ENCODE measurements around the gene LIN52.
A peak's percentile ranks its signal among the peaks of the same experiment; 100 is the strongest.

Gene LIN52

DNA sequence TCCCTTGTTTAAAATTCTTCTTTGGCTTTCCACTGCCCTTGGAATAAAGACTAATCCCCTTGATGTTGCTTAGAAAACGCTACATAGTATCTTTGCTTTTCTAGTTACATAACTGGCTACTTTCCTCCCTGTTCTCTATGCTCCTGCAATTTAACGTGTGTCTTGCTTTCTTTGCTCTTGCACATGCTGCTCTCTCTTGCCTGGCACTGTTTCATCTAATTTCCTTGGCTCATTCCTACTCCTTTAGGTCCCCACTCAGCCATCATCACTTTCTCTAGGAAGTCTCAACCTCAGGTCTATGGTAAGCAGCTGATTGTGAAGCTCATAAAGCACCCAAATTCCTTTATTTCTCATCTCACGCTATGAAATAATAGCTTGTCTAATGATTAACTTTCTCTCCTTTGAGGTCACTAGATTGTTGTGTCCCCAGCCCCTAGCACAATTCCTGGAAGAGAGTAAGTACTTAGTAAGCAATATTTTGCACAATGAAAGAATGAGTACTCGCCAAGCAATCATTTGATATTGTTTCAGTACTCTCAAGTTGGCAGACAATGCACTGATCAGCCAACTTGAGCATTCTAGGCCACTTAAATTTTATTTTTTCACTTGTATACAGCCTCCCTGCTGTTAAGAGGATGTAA is 3.8 kb upstream of the LIN52 start:
- Histone ChIP-seq H2AK5ac (ENCODE audit: low read length) (no peak overlapping the region), H3K14ac (ENCODE audit: low read length) (no peak overlapping the region), H3K9me3 (ENCODE audit: insufficient read depth, low read depth, low read length) (no peaks in the 10 kb centered on the region), H3K9ac (ENCODE audit: low read length) (no peak overlapping the region), H2BK5ac (ENCODE audit: low read depth, low read length, poor library complexity) (no peak overlapping the region), H4K91ac (ENCODE audit: low read depth, low read length) (no peak overlapping the region), H3K4ac (ENCODE audit: low read depth, low read length) (no peak overlapping the region), H2AFZ (ENCODE audit: insufficient read depth, low read length, poor library complexity) (no peak overlapping the region), H3K79me2 (ENCODE audit: control insufficient read depth, insufficient read depth, low read length, poor library complexity) (peaks cover 1% of the 10 kb centered on the region), H4K8ac (ENCODE audit: low read depth, low read length) (no peak overlapping the region), H2BK120ac (ENCODE audit: insufficient read depth, low read length, poor library complexity) (no peak overlapping the region), H4K12ac (ENCODE audit: low read depth, low read length) (no peak overlapping the region), H3K23ac (ENCODE audit: low read length) (no peak overlapping the region), H3K4me1 (ENCODE audit: control insufficient read depth in 1 of 2, insufficient read depth in 2 of 2, low read length in 2 of 2) (peaks cover 0 to 2% of the 10 kb centered on the region in 2 experiments), H2BK12ac (ENCODE audit: low read length) (no peak overlapping the region), H3K27me3 (ENCODE audit: insufficient read depth, low read length) (no peaks in the 10 kb centered on the region), H3K18ac (ENCODE audit: low read length) (no peak overlapping the region), H3K4me3 (ENCODE audit: low read depth, low read length) (no peak overlapping the region), H3K4me2 (ENCODE audit: low read length) (no peak overlapping the region), H3K27ac (ENCODE audit: low read depth, low read length) (no peak overlapping the region), H3K36me3 (ENCODE audit: control insufficient read depth in 1 of 2, insufficient read depth in 2 of 2, low read length in 2 of 2) (no peaks in the 10 kb centered on the region), H3K79me1 (ENCODE audit: low read length) (peaks cover 4% of the 10 kb centered on the region)
- WGBS (ENCODE audit: extremely low coverage, insufficient coverage, insufficient read length) = no CpG with 5 or more reads among the region's 4 CpGs
- DNase-seq = no peak

DNA sequence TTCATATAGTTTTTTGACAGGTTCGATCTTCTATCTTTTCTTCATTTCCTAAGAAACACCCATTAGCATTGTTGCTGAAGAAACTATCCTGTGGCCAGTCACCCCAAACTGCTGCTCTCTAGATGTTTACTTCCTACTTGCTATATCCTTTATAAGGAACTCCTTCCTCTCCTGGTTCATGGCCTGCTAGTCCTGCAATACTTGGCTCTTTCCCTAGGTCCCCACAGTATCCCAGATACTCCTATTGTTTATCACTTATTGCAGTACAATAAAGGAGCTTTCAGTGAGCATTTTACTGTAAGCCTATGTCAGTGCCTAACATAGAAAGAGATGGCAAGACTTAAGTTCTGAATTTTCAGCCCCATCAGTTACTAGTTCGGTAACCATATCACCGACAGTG is 3.3 kb upstream of the LIN52 start:
- Histone ChIP-seq H2BK120ac (ENCODE audit: insufficient read depth, low read length, poor library complexity) (no peak overlapping the region), H3K4me3 (ENCODE audit: low read depth, low read length) (no peak overlapping the region), H3K4me1 (ENCODE audit: control insufficient read depth in 1 of 2, insufficient read depth in 2 of 2, low read length in 2 of 2) (peaks cover 0 to 2% of the 10 kb centered on the region in 2 experiments), H2AFZ (ENCODE audit: insufficient read depth, low read length, poor library complexity) (no peak overlapping the region), H3K4me2 (ENCODE audit: low read length) (no peak overlapping the region), H2AK5ac (ENCODE audit: low read length) (no peak overlapping the region), H3K36me3 (ENCODE audit: control insufficient read depth in 1 of 2, insufficient read depth in 2 of 2, low read length in 2 of 2) (no peaks in the 10 kb centered on the region), H3K4ac (ENCODE audit: low read depth, low read length) (no peak overlapping the region), H3K9me3 (ENCODE audit: insufficient read depth, low read depth, low read length) (no peaks in the 10 kb centered on the region), H4K12ac (ENCODE audit: low read depth, low read length) (no peak overlapping the region), H3K79me2 (ENCODE audit: control insufficient read depth, insufficient read depth, low read length, poor library complexity) (peaks cover 1% of the 10 kb centered on the region), H3K9ac (ENCODE audit: low read length) (no peak overlapping the region), H2BK12ac (ENCODE audit: low read length) (no peak overlapping the region), H3K27me3 (ENCODE audit: insufficient read depth, low read length) (no peaks in the 10 kb centered on the region), H3K27ac (ENCODE audit: low read depth, low read length) (no peak overlapping the region), H3K18ac (ENCODE audit: low read length) (no peak overlapping the region), H3K79me1 (ENCODE audit: low read length) (peaks cover 4% of the 10 kb centered on the region), H3K23ac (ENCODE audit: low read length) (no peak overlapping the region), H2BK5ac (ENCODE audit: low read depth, low read length, poor library complexity) (no peak overlapping the region), H3K14ac (ENCODE audit: low read length) (no peak overlapping the region), H4K8ac (ENCODE audit: low read depth, low read length) (no peak overlapping the region), H4K91ac (ENCODE audit: low read depth, low read length) (no peak overlapping the region)
- no peak for DNase-seq
- WGBS (ENCODE audit: extremely low coverage, insufficient coverage, insufficient read length) = no CpG with 5 or more reads among the region's 3 CpGs

DNA sequence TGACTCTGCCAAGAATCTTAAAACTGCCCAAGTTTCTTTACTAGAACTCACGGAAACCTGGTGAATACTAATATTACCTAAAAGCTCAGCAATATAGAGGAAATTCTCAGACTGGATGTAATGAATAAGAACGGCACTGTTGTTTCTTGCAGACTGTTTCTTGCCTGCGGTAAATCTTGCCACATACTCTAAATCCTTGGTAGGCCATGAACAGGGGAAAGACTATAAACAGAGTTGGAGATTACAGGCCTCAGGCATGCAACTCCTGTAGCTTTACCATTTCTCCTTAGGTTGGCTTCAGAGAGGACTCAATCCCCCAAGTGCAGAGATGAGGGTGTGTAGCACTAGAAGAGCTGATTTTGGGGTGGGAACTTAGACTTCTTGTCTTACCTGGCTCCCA is 1.6 kb upstream of the LIN52 start:
- no peaks in the 10 kb centered on the region for H3K36me3 ChIP-seq (ENCODE audit: control insufficient read depth in 1 of 2, insufficient read depth in 2 of 2, low read length in 2 of 2)
- H3K9ac ChIP-seq (ENCODE audit: low read length) = no peak overlapping the region
- no CpG with 5 or more reads among the region's 3 CpGs for WGBS (ENCODE audit: extremely low coverage, insufficient coverage, insufficient read length)
- peak overlapping the region; percentile 88 for H3K4me2 ChIP-seq (ENCODE audit: low read length)
- peaks cover 0 to 2% of the 10 kb centered on the region in 2 experiments for H3K4me1 ChIP-seq (ENCODE audit: control insufficient read depth in 1 of 2, insufficient read depth in 2 of 2, low read length in 2 of 2)
- H4K8ac ChIP-seq (ENCODE audit: low read depth, low read length) = no peak overlapping the region
- H2BK12ac ChIP-seq (ENCODE audit: low read length) = no peak overlapping the region
- peaks cover 4% of the 10 kb centered on the region for H3K79me1 ChIP-seq (ENCODE audit: low read length)
- no peak overlapping the region for H3K14ac ChIP-seq (ENCODE audit: low read length)
- no peak overlapping the region for H2AK5ac ChIP-seq (ENCODE audit: low read length)
- no peak for DNase-seq
- H4K91ac ChIP-seq (ENCODE audit: low read depth, low read length) = no peak overlapping the region
- no peak overlapping the region for H3K27ac ChIP-seq (ENCODE audit: low read depth, low read length)
- H2AFZ ChIP-seq (ENCODE audit: insufficient read depth, low read length, poor library complexity) = no peak overlapping the region
- H4K12ac ChIP-seq (ENCODE audit: low read depth, low read length) = no peak overlapping the region
- H3K79me2 ChIP-seq (ENCODE audit: control insufficient read depth, insufficient read depth, low read length, poor library complexity) = peaks cover 1% of the 10 kb centered on the region
- H2BK120ac ChIP-seq (ENCODE audit: insufficient read depth, low read length, poor library complexity) = no peak overlapping the region
- no peak overlapping the region for H2BK5ac ChIP-seq (ENCODE audit: low read depth, low read length, poor library complexity)
- no peaks in the 10 kb centered on the region for H3K9me3 ChIP-seq (ENCODE audit: insufficient read depth, low read depth, low read length)
- H3K27me3 ChIP-seq (ENCODE audit: insufficient read depth, low read length) = no peaks in the 10 kb centered on the region
- no peak overlapping the region for H3K23ac ChIP-seq (ENCODE audit: low read length)
- H3K18ac ChIP-seq (ENCODE audit: low read length) = no peak overlapping the region
- H3K4me3 ChIP-seq (ENCODE audit: low read depth, low read length) = no peak overlapping the region
- no peak overlapping the region for H3K4ac ChIP-seq (ENCODE audit: low read depth, low read length)

DNA sequence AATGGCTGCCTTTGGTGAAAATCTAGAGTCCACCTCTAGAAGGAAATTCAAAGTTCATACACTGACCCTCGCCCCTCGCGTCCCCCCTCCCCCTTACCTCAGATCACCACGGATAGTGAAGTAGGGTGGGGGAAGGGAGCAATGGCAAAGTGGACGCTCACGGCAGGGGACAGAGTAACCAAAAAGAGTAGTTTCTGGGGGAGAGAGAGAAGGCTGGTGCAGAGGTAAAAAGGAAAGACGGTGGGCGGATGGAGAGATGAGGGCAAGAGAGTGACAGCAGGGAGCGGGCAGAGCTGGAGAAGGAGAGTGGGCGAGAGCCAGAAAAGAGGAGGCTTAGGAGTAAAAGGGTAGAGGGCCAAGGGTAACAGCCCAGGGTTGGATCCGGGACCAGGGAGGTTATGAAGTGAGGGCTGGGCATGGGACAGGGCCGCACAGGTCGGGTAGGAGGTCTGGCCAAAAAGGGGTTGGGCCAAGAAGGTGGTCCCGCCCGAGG is 926 bp upstream of the LIN52 start:
- peak overlapping the region; percentile 35 for H3K27ac ChIP-seq (ENCODE audit: low read depth, low read length)
- H2AFZ ChIP-seq (ENCODE audit: insufficient read depth, low read length, poor library complexity) = peak overlapping the region; percentile 83
- H2AK5ac ChIP-seq (ENCODE audit: low read length) = no peak overlapping the region
- peak overlapping the region; percentile 28 for H3K9ac ChIP-seq (ENCODE audit: low read length)
- no peak overlapping the region for H3K23ac ChIP-seq (ENCODE audit: low read length)
- peaks cover 0 to 2% of the 10 kb centered on the region in 2 experiments for H3K4me1 ChIP-seq (ENCODE audit: control insufficient read depth in 1 of 2, insufficient read depth in 2 of 2, low read length in 2 of 2)
- no peaks in the 10 kb centered on the region for H3K36me3 ChIP-seq (ENCODE audit: control insufficient read depth in 1 of 2, insufficient read depth in 2 of 2, low read length in 2 of 2)
- no peaks in the 10 kb centered on the region for H3K27me3 ChIP-seq (ENCODE audit: insufficient read depth, low read length)
- H2BK120ac ChIP-seq (ENCODE audit: insufficient read depth, low read length, poor library complexity) = no peak overlapping the region
- no CpG with 5 or more reads among the region's 15 CpGs for WGBS (ENCODE audit: extremely low coverage, insufficient coverage, insufficient read length)
- H3K9me3 ChIP-seq (ENCODE audit: insufficient read depth, low read depth, low read length) = no peaks in the 10 kb centered on the region
- H3K14ac ChIP-seq (ENCODE audit: low read length) = peak overlapping the region; percentile 67
- peaks cover 1% of the 10 kb centered on the region for H3K79me2 ChIP-seq (ENCODE audit: control insufficient read depth, insufficient read depth, low read length, poor library complexity)
- H3K18ac ChIP-seq (ENCODE audit: low read length) = peak overlapping the region; percentile 52
- DNase-seq = no peak
- peaks cover 4% of the 10 kb centered on the region for H3K79me1 ChIP-seq (ENCODE audit: low read length)
- H4K12ac ChIP-seq (ENCODE audit: low read depth, low read length) = peak overlapping the region; percentile 5
- peak overlapping the region; percentile 79 for H3K4me3 ChIP-seq (ENCODE audit: low read depth, low read length)
- no peak overlapping the region for H2BK12ac ChIP-seq (ENCODE audit: low read length)
- no peak overlapping the region for H3K4ac ChIP-seq (ENCODE audit: low read depth, low read length)
- peak overlapping the region; percentile 10 for H4K91ac ChIP-seq (ENCODE audit: low read depth, low read length)
- peak overlapping the region; percentile 75 for H4K8ac ChIP-seq (ENCODE audit: low read depth, low read length)
- H3K4me2 ChIP-seq (ENCODE audit: low read length) = peak overlapping the region; percentile 88
- no peak overlapping the region for H2BK5ac ChIP-seq (ENCODE audit: low read depth, low read length, poor library complexity)
